K562 (cell line): ENCODE measurements around the gene STIM1. TPM values are rescaled to one million over a fixed set of nuclear protein-coding genes. Genes with fewer than 3 reads are reported as not detected.

Source experiments
- ATF7 ChIP-seq: fragments of 450-650 bp; IDR thresholded peaks from 2 replicates; pipeline ENCODE4 v1.7.1; 2014; ENCODE audit warnings: mild to moderate bottlenecking, moderate library complexity
- CHD2 ChIP-seq: IDR thresholded peaks from 2 replicates; pipeline ENCODE4 v1.6.1; 2011; ENCODE audit warnings: low read depth, low read length
- DMBX1 ChIP-seq: fragments of 250-450 bp; sonication (Bioruptor Pico); IDR thresholded peaks from 2 replicates; pipeline ENCODE4 v1.8.0; 2022; ENCODE audit warnings: inconsistent platforms, mild to moderate bottlenecking, moderate library complexity, borderline replicate concordance
- EGR1 ChIP-seq: fragments of 450-650 bp; conservative IDR thresholded peaks from 2 replicates; pipeline ENCODE4 v1.6.1; 2017; ENCODE audit warnings: mild to moderate bottlenecking
- EZH2 ChIP-seq: IDR thresholded peaks from 2 replicates; pipeline ENCODE4 v1.6.1; 2012; ENCODE audit warnings: low read depth, mild to moderate bottlenecking, inconsistent platforms, low read length, borderline replicate concordance
- GATA2 ChIP-seq: sonication (generic); formaldehyde crosslinking; IDR thresholded peaks from 2 replicates; pipeline ENCODE4 v1.4.0; 2020; ENCODE audit warnings: mild to moderate bottlenecking, missing genetic modification reagents
- KLF10 ChIP-seq: fragments of 250-450 bp; sonication (Bioruptor Pico); IDR thresholded peaks from 2 replicates; pipeline ENCODE4 v1.6.1; 2021; ENCODE audit warnings: matching md5 sums
- MCM5 ChIP-seq: fragments of 450-650 bp; IDR thresholded peaks from 2 replicates; pipeline ENCODE4 v1.6.1; 2016; ENCODE audit warnings: low read depth
- MEIS2 ChIP-seq: fragments of 450-650 bp; IDR thresholded peaks from 2 replicates; pipeline ENCODE4 v1.6.1; 2014; ENCODE audit warnings: mild to moderate bottlenecking; ENCODE audit not compliant: partially characterized antibody
- SOX6 ChIP-seq: fragments of 450-650 bp; IDR thresholded peaks from 2 replicates; pipeline ENCODE4 v1.6.1; 2014; ENCODE audit warnings: mild to moderate bottlenecking
- TAF9B ChIP-seq: fragments of 450-650 bp; IDR thresholded peaks from 2 replicates; pipeline ENCODE4 v1.6.1; 2018; ENCODE audit warnings: mild to moderate bottlenecking; ENCODE audit not compliant: partially characterized antibody
- TCF7L2 ChIP-seq: fragments of 150-350 bp; IDR thresholded peaks from 2 replicates; pipeline ENCODE4 v1.6.1; 2016; ENCODE audit warnings: low read depth, mild to moderate bottlenecking, low read length, moderate library complexity
- ZNF146 ChIP-seq: IDR thresholded peaks from one replicate; pipeline ENCODE4 v1.6.1; 2018; ENCODE audit warnings: missing compliant biosample characterization; ENCODE audit not compliant: unreplicated experiment
- ZNF24 ChIP-seq: fragments of 450-650 bp; IDR thresholded peaks from 2 replicates; pipeline ENCODE4 v1.6.1; 2016
- ZNF311 ChIP-seq: fragments of 250-450 bp; sonication (Bioruptor Pico); IDR thresholded peaks from 2 replicates; pipeline ENCODE4 v1.4.0; 2020; ENCODE audit warnings: mild to moderate bottlenecking, moderate library complexity
- ZNF445 ChIP-seq: fragments of 250-450 bp; sonication (Bioruptor Pico); IDR thresholded peaks from 2 replicates; pipeline ENCODE4 v1.4.0; 2020; ENCODE audit warnings: low read depth, mild to moderate bottlenecking, moderate library complexity
- ZNF699 ChIP-seq: fragments of 250-450 bp; sonication (Bioruptor Pico); IDR thresholded peaks from 2 replicates; pipeline ENCODE4 v1.8.0; 2021; ENCODE audit warnings: mild to moderate bottlenecking, moderate library complexity; ENCODE audit not compliant: insufficient replicate concordance
- polyA plus RNA-seq, 8 experiments: library from polyadenylated mRNA; depleted of rRNA in 4 of 8; stranded (reverse) in 5 of 8; unstranded in 3 of 8; fragments of >200 nt; fragmentation: Nextera tagmentation in 2 of 8; fragmentation: Illumina TruSeq in 1 of 8; extraction: Ambion mirVana in 2 of 8; extraction: Trizol in 1 of 8; gene quantifications; 2 replicates each; pipeline versions ENCODE4 v1.2.1 to v1.2.3, GENCODE V29; 2011 to 2014; ENCODE audit warnings: inconsistent platforms in 1 of 8, missing spikeins in 1 of 8
- total RNA-seq, 7 experiments: library from RNA; depleted of rRNA in 6 of 7; stranded (reverse); fragments of >200 nt in 6 of 7; fragmentation: Illumina TruSeq in 2 of 7; extraction: Trizol in 2 of 7; gene quantifications; 2 replicates each; pipeline versions ENCODE4 v1.2.1 to v1.2.3, GENCODE V29; 2011 to 2021; ENCODE audit warnings: low replicate concordance in 1 of 7
- TF ChIP-seq, protein P1 (sequence below): fragments of 250-450 bp; sonication (Bioruptor Pico); IDR thresholded peaks from 2 replicates; pipeline ENCODE4 v1.8.0; 2021; ENCODE audit warnings: mild to moderate bottlenecking, moderate library complexity
- TF ChIP-seq, protein P2 (sequence below): fragments of 250-450 bp; sonication (Bioruptor Pico); IDR thresholded peaks from 2 replicates; pipeline ENCODE4 v1.8.0; 2022; ENCODE audit warnings: inconsistent platforms
- TF ChIP-seq, protein P3 (sequence below), 2 experiments: fragments of 450-650 bp in 1 of 2; IDR thresholded peaks; 2 replicates each; pipeline ENCODE4 v1.6.1; 2011 to 2017; ENCODE audit warnings: low read depth in 2 of 2, antibody characterized with exemption in 1 of 2, borderline replicate concordance in 1 of 2, low read length in 1 of 2, mild to moderate bottlenecking in 1 of 2, mixed read lengths in 1 of 2; ENCODE audit not compliant: control insufficient read depth in 1 of 2
- TF ChIP-seq, protein P4 (sequence below): fragments of 200-800 bp; sonication (Bioruptor generic); IDR thresholded peaks from 2 replicates; pipeline ENCODE4 v1.6.1; 2017; ENCODE audit warnings: missing genetic modification characterization, missing compliant biosample characterization

STIM1 gene
- total and polyA plus RNA-seq, 9 of the 15 experiments (the other 6 are each of a cell fraction or from before 2014, with no cell fraction given) = 7.7 to 50.5 (median 22.5) TPM

DNA sequence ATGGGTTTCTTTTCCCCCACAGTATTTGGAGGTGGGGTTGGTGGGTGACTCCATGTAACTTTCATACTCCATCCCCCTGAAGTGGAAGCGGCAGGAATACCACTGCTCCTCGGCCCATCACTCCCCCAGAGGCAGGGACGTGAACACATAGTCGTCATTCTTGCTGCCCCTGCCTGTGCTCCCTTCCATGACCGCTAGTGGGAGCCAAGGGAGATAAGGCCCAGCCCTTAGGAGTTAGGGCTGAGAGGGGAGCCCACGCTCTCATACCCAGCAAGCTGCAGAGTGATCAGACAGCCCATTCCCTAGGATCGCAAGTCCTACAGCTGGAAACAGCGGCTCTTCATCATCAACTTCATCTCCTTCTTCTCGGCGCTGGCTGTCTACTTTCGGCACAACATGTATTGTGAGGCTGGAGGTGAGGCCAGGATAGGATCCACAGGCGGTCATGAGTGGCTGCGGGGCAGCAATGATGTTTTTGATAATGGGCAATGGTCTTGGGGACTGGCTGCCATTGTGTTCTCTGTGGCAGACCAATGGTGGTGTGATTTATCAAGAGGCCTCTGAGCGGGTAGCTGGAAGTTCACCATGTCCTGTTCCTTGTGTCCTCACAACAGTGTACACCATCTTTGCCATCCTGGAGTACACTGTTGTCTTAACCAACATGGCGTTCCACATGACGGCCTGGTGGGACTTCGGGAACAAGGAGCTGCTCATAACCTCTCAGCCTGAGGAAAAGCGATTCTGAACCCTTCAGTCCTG lies 30.6 kb upstream of the STIM1 start (continued):
- TF ChIP-seq DMBX1 (CRISPR knock-in tag) (peak; percentile 11; the same call in 1 of the 2 replicates), ZNF24 (peak; percentile 73), EGR1 (peak; percentile 45; the same call in 1 of the 2 replicates), TCF7L2 (no peak), ZNF146 (CRISPR knock-in tag) (no peak), MEIS2 (peak; percentile 46), CHD2 (no peak), ZNF445 (CRISPR knock-in tag) (no peak), MCM5 (no peak), ATF7 (peak; percentile 88), EZH2 (no peak), GATA2 (peak; percentile 55), SOX6 (peak; percentile 34; the same call in 1 of the 2 replicates), TAF9B (no peak), ZNF699 (CRISPR knock-in tag) (no peak), KLF10 (no peak), ZNF311 (CRISPR knock-in tag) (no peak; the same call in 1 of the 2 replicates)
- TF ChIP-seq, protein P1, sequence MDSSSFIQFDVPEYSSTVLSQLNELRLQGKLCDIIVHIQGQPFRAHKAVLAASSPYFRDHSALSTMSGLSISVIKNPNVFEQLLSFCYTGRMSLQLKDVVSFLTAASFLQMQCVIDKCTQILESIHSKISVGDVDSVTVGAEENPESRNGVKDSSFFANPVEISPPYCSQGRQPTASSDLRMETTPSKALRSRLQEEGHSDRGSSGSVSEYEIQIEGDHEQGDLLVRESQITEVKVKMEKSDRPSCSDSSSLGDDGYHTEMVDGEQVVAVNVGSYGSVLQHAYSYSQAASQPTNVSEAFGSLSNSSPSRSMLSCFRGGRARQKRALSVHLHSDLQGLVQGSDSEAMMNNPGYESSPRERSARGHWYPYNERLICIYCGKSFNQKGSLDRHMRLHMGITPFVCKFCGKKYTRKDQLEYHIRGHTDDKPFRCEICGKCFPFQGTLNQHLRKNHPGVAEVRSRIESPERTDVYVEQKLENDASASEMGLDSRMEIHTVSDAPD = no peak
- TF ChIP-seq, protein P2, sequence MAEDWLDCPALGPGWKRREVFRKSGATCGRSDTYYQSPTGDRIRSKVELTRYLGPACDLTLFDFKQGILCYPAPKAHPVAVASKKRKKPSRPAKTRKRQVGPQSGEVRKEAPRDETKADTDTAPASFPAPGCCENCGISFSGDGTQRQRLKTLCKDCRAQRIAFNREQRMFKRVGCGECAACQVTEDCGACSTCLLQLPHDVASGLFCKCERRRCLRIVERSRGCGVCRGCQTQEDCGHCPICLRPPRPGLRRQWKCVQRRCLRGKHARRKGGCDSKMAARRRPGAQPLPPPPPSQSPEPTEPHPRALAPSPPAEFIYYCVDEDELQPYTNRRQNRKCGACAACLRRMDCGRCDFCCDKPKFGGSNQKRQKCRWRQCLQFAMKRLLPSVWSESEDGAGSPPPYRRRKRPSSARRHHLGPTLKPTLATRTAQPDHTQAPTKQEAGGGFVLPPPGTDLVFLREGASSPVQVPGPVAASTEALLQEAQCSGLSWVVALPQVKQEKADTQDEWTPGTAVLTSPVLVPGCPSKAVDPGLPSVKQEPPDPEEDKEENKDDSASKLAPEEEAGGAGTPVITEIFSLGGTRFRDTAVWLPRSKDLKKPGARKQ (CRISPR knock-in tag) = no peak
- TF ChIP-seq, protein P3, sequence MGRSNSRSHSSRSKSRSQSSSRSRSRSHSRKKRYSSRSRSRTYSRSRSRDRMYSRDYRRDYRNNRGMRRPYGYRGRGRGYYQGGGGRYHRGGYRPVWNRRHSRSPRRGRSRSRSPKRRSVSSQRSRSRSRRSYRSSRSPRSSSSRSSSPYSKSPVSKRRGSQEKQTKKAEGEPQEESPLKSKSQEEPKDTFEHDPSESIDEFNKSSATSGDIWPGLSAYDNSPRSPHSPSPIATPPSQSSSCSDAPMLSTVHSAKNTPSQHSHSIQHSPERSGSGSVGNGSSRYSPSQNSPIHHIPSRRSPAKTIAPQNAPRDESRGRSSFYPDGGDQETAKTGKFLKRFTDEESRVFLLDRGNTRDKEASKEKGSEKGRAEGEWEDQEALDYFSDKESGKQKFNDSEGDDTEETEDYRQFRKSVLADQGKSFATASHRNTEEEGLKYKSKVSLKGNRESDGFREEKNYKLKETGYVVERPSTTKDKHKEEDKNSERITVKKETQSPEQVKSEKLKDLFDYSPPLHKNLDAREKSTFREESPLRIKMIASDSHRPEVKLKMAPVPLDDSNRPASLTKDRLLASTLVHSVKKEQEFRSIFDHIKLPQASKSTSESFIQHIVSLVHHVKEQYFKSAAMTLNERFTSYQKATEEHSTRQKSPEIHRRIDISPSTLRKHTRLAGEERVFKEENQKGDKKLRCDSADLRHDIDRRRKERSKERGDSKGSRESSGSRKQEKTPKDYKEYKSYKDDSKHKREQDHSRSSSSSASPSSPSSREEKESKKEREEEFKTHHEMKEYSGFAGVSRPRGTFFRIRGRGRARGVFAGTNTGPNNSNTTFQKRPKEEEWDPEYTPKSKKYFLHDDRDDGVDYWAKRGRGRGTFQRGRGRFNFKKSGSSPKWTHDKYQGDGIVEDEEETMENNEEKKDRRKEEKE (IDR thresholded peaks at IDR 0.05; ENCODE audit: borderline replicate concordance in 1 of 2, control insufficient read depth in 1 of 2, low read depth in 2 of 2, low read length in 1 of 2) = peak in 1 of 2 experiments; percentile 33; a peak in 1 of 4 replicates
- TF ChIP-seq, protein P4, sequence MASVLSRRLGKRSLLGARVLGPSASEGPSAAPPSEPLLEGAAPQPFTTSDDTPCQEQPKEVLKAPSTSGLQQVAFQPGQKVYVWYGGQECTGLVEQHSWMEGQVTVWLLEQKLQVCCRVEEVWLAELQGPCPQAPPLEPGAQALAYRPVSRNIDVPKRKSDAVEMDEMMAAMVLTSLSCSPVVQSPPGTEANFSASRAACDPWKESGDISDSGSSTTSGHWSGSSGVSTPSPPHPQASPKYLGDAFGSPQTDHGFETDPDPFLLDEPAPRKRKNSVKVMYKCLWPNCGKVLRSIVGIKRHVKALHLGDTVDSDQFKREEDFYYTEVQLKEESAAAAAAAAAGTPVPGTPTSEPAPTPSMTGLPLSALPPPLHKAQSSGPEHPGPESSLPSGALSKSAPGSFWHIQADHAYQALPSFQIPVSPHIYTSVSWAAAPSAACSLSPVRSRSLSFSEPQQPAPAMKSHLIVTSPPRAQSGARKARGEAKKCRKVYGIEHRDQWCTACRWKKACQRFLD = peak; percentile 42; the same call in 1 of the 2 replicates
